ENCODE measurements around the gene ZFTA.
"Not testable (repeated sequence)": the region's sequence is repeated elsewhere in the genome, so short reads cannot be mapped to it uniquely, and the experiment has no call there.

The ZFTA gene

DNA sequence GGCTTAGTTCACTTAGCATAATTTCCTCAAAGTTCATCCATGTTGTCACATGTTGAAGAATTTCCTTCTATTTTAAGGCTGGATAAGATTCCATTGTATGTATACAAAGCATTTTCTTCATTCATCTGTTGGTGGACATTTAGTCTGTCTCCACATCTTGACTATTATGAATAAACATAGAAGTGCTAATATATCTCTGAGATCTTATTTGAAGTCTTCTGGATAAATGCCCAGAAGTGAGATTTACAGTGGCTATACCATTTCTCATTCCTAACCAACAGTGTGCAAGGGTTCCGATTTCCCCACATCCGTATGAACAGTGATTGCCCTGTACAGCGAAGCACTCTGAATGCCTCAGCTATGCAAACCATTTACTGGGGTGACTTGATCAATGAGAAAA, 6.6 kb upstream of the ZFTA start:
- no peak for DNase-seq (ENCODE audit: low read depth)

DNA sequence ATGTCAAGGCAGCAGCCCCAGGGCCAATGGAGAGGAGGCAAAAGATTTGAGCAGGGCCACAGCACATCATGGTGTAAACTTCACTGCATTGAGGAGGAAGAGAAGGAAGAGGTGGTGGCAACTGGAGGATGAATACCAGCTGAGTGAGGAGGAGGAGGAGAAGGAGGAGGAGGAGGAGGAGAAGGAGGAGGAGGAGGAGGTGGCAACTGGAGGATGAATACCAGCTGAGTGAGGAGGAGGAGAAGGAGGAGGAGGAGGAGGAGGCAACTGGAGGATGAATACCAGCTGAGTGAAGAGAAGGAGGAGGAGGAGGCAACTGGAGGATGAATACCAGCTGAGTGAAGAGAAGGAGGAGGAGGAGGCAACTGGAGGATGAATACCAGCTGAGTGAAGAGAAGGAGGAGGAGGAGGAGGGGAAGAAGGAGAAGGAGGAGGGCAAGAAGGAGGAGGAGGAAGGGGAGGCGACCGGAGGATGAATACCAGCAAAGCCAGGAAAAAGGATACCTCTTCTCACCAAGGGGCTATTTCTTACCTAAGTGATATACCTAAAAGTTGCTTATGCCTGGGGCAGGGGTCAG, 3.3 kb upstream of the ZFTA start:
- DNase-seq (ENCODE audit: low read depth) = not testable (repeated sequence)

DNA sequence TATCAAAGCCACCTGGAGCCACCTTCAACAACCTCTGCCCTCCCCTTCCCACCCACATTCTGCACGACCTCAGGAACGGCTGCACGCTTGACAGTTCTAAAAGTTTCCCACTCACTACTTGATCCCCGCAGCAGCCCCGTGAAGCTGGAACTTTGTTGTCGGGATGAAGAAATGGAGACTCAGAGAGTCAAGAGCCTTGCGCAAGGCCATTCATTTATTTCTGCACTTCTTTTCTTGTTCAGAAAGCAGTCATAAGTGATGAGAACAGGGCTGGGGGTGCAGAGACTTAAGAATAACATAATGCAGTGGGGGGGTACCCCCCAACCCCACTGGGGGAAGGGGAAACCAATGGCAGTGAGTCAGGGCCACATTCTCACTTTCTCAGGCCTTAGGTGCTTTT, 2.2 kb upstream of the ZFTA start:
- DNase-seq (ENCODE audit: low read depth) = no peak

DNA sequence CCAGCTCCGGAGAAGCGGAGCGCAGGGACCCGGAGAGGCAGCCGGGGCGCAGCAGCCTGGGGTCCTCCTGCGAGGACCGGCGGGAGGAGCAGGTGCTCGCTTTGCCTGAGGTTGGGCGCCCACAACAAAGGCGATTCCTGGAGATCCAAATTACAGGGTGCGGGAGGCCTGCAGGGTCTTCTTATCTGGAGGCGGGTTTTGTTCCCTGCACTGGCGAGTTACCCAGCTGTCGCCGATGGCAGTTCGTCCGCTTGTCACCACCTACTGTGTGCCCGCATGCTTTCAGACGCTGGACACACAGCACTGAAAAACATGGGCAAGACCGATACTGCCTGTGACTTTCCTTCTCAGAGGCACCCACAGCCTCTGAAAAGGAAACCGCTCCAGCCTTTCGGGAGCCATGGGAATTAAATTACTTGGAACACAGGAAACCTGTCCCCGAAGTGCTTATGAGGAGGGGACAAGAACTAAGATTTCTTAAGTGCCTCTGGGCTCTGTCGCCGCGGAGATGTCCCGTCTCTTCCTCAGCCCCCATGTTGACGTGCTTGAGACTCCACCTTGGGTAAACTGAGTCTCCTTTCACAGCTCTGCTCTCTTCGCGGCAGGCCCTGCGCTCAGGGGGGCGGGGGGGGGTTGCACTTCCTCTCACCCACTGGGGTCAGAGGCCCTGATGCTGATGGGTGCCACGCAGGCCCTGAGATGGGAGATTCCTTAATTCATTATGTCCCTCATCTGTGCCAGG, 1.3 kb upstream of the ZFTA start:
- DNase-seq (ENCODE audit: low read depth) = no peak

DNA sequence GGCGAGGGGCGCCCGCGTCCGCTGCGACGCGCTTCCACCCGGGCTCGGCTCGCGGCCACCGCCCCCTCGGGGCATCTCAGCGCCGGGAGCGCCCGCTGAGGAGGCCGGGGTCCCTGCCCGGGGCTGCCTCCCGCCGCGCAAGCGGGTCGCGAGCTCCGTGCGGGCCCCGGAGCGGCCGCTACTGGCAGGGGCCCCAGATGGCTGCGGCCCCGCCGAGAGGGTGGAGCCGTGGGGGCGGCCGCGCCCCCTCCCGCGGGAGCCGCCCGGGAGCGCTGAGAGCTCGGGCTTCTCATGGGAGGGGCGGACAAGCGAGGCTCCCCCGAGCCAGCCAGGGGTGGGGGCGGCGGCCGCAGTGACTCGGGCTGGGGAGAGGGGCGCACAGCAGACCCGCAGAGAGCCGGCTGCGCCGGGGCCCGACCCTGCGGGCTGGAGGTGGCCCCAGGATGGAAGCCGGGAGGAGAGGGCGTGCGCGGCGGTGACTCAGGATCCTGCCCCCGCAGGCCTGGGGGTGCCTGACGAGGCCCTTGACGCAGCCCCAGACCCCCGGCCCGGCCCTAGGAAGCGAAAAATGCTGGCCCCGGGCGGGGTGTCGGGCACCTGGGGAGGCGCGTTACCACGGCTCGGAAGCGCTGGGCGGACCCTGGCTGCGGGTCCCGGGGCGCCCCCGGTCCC, 603 bp upstream of the ZFTA start:
- DNase-seq (ENCODE audit: low read depth) = peak; percentile 14

DNA sequence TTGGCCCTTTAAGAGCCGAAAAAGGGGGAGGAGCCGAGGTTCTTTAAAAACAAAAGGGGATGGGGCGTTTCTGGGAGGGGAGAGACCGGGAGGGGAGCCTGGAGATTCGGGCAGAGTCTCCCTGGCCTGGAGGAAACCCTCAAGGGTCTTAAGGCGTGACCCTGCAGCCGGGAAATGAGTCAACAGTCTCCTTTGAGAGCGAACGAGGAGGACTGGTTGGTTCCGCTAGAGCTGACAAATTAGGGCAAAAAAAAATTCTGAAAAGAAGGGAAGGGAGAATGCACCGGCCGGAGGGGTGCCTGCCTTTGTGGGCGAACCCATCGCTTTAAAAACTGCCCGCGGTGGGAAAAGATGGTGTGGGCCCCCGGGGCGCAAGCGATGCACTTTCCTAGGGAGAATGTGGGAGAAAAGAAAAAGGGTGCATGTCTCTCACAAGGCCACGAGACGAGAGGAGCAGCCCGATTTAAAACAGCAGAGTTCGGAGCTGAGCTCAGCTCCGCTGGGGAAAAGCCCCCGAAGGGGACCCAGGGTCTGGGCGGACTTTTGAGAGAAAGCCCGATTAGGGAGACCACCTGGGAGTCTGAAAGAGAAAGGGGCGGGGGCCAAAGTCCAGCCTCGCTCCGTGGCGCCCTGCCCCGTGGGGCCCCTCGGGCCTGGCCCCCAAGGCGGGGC, 874 bp downstream of the ZFTA start:
- DNase-seq (ENCODE audit: low read depth) = peak; percentile 24

DNA sequence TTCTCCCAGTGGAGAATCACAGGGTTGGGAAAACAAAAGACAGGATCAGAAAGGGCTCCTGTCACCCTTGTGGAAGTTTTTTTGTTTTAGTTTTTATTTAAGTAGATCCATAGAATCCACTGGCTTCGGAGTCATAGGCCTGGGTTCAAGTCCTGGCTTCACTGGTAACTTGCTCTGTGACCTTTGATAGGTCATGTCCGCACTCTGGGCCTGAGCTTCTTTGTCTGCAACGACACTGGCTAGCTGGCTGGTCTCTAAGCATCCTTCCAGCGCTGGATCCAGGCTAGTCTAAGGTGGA, 1.4 kb downstream of the ZFTA start:
- no peak for DNase-seq (ENCODE audit: low read depth)

DNA sequence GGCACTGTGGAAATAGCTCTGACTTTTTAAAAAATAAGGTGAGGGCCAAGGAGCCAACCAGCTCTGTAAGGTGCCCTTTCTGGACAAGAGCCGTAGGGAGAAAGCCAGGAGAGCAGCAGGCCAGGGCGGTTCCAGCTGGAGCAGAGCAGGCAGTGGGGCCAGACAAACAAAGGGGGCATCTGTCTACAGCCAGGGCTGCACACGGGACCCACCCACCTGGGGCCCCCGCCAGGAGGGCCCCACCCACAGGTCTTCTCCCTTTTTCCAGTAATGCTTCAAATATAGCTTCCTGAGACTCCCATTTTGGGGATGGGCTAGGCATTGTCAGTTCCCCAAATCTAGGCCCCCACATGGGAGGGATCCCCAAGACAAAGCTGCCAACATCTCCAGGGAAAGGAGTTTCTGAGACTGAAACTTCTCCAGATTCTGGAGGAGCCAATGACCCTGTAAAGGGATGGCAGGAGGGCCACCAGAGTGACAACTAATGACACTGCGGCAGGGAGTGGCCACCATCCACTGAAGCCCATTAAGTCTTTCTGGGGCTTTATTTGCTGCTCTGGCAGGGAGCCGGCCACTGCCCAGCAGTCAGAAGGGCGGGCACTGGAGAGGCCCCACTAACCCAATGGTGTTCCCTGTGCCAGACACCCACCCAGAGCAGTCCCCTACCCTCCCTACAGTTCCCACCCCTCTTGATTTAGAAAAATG, 1.9 kb downstream of the ZFTA start:
- no peak for DNase-seq (ENCODE audit: low read depth)

DNA sequence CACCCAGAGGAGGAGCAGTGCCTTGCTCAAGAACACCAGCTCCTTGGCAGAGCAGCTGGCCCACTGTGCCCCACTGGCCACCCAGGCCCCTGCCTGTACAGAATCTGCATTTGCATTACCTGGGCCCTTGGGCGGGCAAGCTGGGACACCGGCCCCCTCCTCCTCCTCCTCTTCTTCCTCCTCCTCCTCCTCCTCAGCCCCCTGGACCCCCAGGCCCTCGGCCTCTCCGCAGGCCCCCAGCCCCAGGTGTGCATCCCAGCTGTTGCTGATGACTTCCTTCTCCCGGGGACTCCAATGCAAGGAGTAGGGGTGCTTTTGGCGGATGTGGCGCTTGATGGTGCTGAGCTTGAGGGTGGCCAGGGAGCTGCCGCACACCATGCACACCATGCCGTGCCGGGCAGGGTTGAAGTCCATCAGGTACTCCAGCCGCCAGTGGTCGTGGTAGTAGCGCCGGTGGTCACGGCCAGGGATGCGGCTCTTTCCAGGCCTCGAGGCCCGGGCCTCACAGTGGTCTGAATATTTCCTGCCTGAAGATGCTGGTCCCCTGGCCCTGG, 2.8 kb downstream of the ZFTA start:
- no peak for DNase-seq (ENCODE audit: low read depth)

DNA sequence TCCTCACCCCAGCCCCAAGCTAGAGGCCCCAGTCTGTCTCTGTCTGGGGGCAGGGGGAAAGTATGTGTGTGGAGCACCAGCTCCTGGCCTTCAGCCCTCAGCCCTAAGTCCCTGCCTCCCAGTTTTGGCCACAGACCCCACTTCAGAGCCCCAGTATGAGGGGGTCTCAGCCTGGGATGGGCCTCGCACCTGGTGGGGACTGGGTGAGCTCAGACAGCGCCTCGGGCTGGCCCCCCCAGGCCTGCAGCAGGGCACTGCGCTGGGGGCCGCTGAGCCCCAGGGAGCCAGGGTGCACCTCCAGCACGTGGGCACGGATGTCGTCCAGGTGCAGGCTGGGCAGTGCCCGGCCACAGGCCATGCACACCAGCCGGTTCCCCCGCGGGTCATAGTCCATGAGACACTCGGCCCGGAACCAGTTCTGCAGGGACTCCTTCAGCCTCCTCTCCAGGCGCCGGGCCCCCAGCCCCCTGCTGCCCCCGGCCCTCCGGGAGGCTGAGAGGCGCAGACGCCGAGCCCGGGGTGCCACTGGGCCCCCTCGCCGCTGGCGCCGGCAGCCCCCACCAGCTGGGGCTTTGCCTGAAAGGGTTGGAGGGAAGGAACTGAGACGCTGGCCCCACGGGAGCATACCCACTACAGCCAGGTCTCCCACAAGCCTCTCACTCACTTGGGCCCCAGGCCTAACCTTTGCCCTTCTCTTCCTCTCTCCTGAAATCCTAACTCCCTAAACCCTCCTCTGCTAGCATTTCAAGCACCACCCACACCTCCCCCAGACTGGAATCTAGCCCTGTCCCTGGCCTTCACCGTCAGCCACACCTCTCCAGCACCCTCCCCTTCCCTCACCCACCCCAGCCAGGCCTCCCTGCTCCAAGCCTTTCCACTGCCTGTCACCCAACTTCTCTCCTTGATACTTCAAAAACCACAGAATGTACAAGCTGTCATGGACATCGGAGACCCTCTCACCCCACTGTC, 3.6 kb downstream of the ZFTA start:
- no peak for DNase-seq (ENCODE audit: low read depth)

DNA sequence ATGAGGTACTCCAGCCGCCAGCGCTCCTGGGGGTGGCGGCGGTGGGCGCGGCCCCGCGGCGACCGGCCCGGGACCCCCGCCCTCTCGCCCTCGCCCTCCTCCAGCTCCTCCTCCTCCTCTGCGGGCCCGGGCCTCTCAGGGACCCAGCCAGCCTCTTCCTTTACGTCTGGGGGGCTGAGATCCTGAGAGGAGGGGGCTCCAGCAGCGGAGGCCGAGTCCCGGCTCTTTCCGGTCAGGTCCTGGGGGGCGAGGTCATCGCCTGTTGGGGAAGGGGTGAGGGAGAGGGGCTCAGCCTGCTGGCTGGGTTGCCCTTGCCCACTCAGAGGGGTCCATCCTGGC, 4.3 kb downstream of the ZFTA start:
- DNase-seq (ENCODE audit: low read depth) = no peak

DNA sequence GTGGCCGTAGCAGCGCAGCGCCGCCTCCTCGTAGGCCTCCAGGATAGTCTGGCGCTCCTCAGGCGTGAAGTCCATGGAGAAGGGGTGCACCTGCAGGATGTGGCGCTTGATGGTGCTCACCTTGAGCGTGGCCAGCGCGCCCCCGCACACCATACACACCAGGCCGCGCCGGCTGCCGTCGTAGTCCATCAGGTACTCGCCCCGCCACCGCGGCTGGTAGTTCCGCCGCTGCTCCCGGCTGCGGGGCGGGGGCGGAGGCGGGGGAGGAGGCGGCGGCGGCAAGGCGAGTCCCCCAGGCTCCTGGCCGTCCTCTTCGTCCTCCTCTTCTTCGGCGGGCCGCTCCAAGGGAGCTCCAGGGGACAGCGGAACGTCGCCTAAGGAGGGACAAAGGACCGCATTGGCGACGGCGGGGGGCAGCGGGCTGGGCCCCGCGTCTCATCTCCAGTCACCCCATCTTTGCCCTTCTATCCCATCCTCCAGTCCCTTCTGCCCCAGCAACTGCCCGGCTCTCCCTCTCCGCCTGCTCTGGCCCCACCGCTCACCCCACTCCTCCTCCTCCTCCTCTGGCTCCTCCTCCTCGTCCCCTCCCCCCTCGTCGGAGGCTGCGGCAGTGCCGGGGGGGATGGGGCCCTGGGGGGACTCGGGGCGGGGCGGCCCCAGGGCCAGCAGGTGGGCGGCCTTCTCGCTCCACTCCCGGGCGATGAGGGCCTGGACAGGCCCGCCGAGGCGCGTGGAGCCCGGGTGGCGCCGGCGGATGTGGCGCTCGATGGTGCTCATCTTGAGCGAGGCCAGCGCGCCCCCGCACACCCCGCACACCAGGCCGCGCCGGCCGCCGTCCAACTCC, 4.9 kb downstream of the ZFTA start:
- DNase-seq (ENCODE audit: low read depth) = no peak

DNA sequence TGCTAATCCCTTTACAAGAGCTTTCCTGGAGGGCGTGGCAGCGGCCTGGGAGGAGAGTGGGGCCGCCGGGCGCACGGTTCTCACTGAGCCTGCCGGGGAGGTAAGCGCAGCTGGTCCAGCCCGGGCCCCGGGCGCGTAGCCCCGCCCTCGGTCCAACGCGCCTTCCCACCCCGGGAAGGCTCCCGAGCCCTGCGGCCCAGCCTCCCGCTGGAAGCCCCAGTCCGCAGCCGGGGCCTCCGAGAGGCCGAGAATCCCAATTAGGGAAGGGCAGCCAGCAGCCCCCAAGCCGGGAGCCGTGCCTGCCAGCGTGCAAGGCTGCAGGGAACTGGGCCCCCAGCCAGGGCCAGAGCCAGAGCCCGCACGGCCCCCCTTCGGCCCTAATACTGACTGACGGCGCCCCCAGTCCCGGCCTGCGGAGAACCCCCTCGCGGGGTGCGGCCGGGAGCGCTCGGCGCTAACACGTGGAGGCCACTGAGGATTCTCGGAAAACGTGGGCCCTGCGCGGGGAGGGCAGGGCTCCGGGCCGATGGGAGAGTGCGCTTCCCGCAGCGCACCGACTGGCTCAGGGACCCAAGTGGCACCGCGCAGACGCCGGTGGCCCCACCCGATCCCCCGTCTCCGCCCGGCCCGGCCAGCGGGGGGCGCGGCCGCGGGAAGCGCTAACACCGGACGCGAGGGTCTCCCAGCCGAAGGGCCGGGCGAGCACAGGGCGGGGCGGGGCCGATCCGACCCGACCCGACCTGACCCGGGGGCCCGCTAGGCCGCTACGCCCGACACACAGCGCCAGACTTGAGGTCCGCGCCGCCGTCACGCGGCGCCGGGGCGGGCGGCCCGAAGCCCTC, 5.7 kb downstream of the ZFTA start:
- DNase-seq (ENCODE audit: low read depth) = no peak

DNA sequence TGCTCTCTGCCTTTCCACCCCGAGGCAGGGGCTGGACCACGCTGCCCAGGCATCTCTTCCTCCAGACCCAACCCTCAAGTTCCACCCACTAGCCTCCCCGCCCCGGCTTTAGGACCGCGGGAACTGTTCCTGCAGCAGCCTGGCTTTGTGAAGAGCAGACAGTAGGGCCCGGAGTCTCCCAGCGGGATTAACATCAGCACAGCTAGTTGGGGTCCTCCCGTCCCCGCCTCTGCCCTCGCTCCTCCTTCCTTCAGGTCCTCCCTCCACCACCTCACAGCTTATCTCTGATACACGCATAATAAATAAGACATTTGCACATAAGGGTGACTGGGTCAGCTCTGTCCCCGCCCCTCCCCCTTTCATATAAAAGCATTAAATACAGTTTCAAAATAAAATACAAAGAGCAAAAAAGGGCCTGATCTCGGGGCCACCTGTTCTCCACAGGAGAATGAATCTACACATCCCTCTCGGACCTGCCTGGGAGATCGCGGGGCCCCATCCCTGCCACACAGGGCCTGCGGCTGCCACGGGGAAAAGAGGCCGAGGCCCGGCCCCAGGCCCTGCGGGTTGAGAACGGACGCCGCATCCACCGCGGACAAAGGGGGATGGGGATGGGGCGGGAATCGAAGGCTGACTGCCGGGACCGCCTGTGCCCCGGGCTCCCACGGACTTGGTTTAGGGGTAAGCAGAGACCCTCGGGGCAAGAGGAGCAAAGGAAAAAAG, 6.5 kb downstream of the ZFTA start:
- DNase-seq (ENCODE audit: low read depth) = no peak

DNA sequence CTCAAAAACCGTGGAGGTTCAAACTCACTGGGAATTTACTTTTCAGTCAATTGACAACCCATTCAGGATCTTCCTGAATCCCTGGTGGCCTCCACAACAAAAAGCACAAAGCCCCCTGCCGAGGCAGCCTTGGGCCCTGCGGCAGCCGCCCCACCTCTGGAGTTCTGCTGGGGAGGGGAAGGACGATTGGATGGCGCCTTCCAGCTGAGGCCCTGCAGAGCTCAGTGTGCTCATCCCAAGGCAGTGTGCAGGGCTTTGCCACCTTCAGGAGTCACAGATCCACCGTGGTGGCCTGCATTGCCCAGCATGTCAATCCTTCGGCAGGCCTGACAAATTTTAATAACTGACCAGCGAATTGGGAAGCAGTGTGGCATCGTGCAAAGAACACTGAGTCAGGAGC, 7.4 kb downstream of the ZFTA start:
- no peak for DNase-seq (ENCODE audit: low read depth)

DNA sequence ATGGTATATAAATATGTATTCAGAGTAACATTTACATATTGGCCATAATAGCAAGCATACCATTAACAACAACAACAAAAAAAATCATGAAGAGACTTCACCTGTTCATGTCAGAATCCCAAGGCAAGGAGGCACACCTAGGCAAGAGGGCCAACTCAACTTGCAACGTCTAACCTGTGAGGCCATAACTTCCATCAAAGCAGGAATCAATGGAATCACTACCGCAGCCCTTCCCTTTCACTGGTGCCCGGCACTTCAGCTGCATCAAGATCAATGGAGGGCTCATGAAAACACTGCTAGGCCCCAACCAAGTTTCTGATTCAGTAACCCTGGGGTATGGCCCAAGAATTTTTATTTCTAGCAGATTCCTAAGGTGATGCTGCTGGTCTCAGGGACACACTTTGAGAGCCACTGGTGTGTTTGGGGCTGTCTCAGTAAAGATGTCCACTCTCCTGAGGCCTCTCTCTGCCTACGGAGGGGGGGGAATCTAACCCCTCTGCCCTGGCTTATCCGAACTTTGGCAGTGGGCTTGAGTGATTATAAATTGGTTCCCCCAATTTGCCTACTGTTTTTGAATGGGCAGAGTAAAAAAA, 8.0 kb downstream of the ZFTA start:
- no peak for DNase-seq (ENCODE audit: low read depth)

DNA sequence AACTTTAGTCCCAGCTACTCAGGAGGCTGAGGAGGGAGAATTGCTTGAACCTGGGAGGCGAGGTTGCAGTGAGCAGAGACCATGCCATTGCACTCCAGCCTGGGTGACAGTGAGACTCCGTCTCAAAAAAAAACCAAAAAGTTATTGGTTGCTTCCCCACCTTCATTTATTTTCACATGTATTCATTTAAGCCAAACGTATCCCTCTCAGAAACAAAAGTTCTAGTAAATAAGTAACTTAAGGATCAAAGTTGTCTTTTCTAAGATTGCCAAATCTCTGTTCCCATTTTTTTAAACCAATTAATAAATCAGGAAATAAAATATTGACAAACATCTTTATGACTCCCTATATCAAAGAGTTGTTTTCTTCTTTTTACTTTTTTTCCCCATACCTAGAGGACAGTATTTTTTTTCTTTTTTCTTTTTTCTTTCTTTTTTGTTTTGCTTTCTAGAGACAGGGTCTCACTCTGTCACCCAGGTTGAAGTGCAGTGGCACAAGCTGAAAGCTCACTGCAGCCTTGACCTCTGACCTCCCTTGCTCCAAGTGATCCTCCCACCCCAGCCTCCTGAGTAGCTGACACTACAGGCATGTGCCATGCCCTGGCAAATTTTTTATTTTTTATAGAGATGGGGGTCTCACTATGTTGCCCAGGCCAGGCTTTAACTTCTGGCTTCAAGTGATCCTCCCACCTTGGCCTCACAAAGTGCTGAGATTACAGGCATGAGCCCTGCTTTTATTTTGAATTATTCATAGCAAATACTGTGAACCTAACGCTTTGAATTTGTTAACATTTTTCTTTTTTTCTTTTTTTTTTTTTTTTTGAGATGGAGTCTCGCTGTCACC, 11.4 kb downstream of the ZFTA start:
- DNase-seq (ENCODE audit: low read depth) = no peak
